Suprapubic skin (tissue), 4 donors: ENCODE data around the gene SERTAD1. TPM values are rescaled to one million over a fixed set of nuclear protein-coding genes. Genes with fewer than 3 reads are reported as not detected.

Source experiments
- DNase-seq, 2 donors: peaks; one replicate each; pipeline ENCODE4 v3.0.0-alpha.2; 2019; ENCODE audit warnings: low spot score in 2 of 2
- H3K27ac ChIP-seq: fragments of 200-600 bp; sonication (generic); one replicate; pipeline ENCODE4 v1.5.1; 2019
- H3K27me3 ChIP-seq: fragments of 200-600 bp; sonication (generic); one replicate; pipeline ENCODE4 v1.5.1; 2019
- H3K36me3 ChIP-seq: fragments of 200-600 bp; sonication (generic); one replicate; pipeline ENCODE4 v1.5.1; 2019
- H3K4me1 ChIP-seq: fragments of 200-600 bp; sonication (generic); one replicate; pipeline ENCODE4 v1.5.1; 2019
- H3K4me3 ChIP-seq: fragments of 200-600 bp; sonication (generic); one replicate; pipeline ENCODE4 v1.5.1; 2019; ENCODE audit warnings: mild to moderate bottlenecking
- H3K9me3 ChIP-seq: fragments of 200-600 bp; sonication (generic); one replicate; pipeline ENCODE4 v1.5.1; 2019
- EP300 ChIP-seq: sonication (generic); formaldehyde crosslinking; IDR thresholded peaks from one replicate; pipeline ENCODE4 v1.6.1; 2017; ENCODE audit warnings: antibody characterized with exemption
- POLR2A ChIP-seq, 2 donors: fragments of 450-650 bp; IDR thresholded peaks; one replicate each; pipeline ENCODE4 v1.6.1; 2017; ENCODE audit warnings: antibody characterized with exemption in 2 of 2, mild to moderate bottlenecking in 2 of 2, moderate library complexity in 2 of 2
- POLR2AphosphoS5 ChIP-seq, 3 donors: sonication (generic); formaldehyde crosslinking; IDR thresholded peaks; one replicate each; pipeline ENCODE4 v1.6.1; 2017; ENCODE audit warnings: antibody characterized with exemption in 3 of 3
- WGBS: methylation state at CpG from one replicate; pipeline ENCODE4 v1.1.5; 2018; 5-methylcytosine and 5-hydroxymethylcytosine counted together
- total RNA-seq, 4 donors: library from RNA; depleted of rRNA; stranded (reverse); fragments of >200 nt; gene quantifications; one replicate each; pipeline ENCODE4 v1.1.0, GENCODE V29; 2016
- TF ChIP-seq, protein P1 (sequence below), 2 donors: fragments of 200-600 bp in 1 of 2; fragments of 450-650 bp in 1 of 2; sonication (generic) in 1 of 2; IDR thresholded peaks; one replicate each; pipeline ENCODE4 v1.5.1; 2016 to 2019; ENCODE audit warnings: antibody characterized with exemption in 2 of 2, mild to moderate bottlenecking in 1 of 2, moderate library complexity in 1 of 2

Gene SERTAD1
- total RNA-seq, 4 donors from 2014 or later: 8.5 to 33.9 (median 20.6) TPM

- WGBS: 84% methylated on average over 7 of the region's 17 CpGs
- Histone ChIP-seq H3K36me3 (peaks cover 90% of the 10 kb centered on the region), H3K27ac (no peak overlapping the region), H3K4me3 (no peak overlapping the region), H3K27me3 (no peaks in the 10 kb centered on the region), H3K4me1 (no peaks in the 10 kb centered on the region), H3K9me3 (no peaks in the 10 kb centered on the region)
- TF ChIP-seq, protein P1, sequence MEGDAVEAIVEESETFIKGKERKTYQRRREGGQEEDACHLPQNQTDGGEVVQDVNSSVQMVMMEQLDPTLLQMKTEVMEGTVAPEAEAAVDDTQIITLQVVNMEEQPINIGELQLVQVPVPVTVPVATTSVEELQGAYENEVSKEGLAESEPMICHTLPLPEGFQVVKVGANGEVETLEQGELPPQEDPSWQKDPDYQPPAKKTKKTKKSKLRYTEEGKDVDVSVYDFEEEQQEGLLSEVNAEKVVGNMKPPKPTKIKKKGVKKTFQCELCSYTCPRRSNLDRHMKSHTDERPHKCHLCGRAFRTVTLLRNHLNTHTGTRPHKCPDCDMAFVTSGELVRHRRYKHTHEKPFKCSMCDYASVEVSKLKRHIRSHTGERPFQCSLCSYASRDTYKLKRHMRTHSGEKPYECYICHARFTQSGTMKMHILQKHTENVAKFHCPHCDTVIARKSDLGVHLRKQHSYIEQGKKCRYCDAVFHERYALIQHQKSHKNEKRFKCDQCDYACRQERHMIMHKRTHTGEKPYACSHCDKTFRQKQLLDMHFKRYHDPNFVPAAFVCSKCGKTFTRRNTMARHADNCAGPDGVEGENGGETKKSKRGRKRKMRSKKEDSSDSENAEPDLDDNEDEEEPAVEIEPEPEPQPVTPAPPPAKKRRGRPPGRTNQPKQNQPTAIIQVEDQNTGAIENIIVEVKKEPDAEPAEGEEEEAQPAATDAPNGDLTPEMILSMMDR (IDR thresholded peaks at IDR 0.05): no peak
- TF ChIP-seq POLR2A (IDR thresholded peaks at IDR 0.05) (no peak), POLR2AphosphoS5 (IDR thresholded peaks at IDR 0.05) (no peak), EP300 (no peak)
- no peak for DNase-seq
Measured at GRCh38 chr19:40376286-40376862, 49.4 kb downstream of the SERTAD1 start.

DNA sequence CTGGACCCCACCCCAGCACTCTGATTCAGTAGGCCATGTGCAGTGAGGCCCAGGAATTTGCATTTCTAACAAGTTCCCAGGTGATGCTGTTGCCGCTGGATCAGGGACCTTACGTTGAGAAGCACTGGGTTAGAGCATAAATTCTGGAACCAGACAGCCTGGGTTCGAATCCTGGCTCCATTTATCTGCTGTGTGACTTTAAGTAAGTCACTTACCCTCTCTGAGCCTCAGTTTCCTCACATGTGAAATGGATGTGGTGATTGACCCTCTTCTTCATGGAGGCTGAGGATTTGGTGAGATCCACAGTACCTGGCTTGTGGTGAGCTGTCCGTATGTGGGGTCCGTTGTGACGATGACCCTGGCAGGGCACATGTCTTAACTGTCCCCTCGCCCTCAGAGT is 51.7 kb downstream of the SERTAD1 start:
- no peak for TF ChIP-seq POLR2AphosphoS5 (IDR thresholded peaks at IDR 0.05)
- no peak for TF ChIP-seq POLR2A (IDR thresholded peaks at IDR 0.05)
- TF ChIP-seq, protein P1 (IDR thresholded peaks at IDR 0.05): no peak
- no peak for TF ChIP-seq EP300
- Histone ChIP-seq H3K4me1 (no peaks in the 10 kb centered on the region), H3K36me3 (peaks cover 93% of the 10 kb centered on the region), H3K27ac (no peak overlapping the region), H3K27me3 (no peaks in the 10 kb centered on the region), H3K9me3 (no peaks in the 10 kb centered on the region), H3K4me3 (no peak overlapping the region)
- 82% methylated on average over 3 of the region's 7 CpGs for WGBS
- DNase-seq: no peak

DNA sequence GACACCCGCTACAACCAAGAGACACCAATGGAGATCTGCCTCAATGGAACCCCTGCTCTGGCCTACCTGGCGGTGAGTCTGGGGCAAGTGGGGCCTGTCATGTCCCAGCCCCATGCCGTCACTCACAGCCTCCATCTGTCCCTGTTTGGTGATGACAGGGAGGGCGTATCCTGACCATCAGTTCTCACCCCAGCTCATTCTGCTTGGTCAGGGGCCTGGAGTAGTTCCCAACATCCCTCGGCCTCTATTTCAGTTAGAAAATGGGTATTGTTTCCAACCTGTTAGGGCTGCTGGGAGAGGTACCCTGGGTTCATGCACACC is 54.0 kb downstream of the SERTAD1 start:
- no peaks in the 10 kb centered on the region for H3K9me3 ChIP-seq
- H3K4me1 ChIP-seq: no peaks in the 10 kb centered on the region
- no peak for DNase-seq
- TF ChIP-seq POLR2A (IDR thresholded peaks at IDR 0.05): no peak
- TF ChIP-seq POLR2AphosphoS5 (IDR thresholded peaks at IDR 0.05): no peak
- no peak for TF ChIP-seq EP300
- TF ChIP-seq, protein P1 (IDR thresholded peaks at IDR 0.05): no peak
- no peaks in the 10 kb centered on the region for H3K27me3 ChIP-seq
- H3K27ac ChIP-seq: no peak overlapping the region
- 94% methylated on average over 5 of the region's 5 CpGs for WGBS
- no peak overlapping the region for H3K4me3 ChIP-seq
- peaks cover 85% of the 10 kb centered on the region for H3K36me3 ChIP-seq

Other genes starting within 250 kb of the SERTAD1 start
- 10 to 100 TPM; 11.0 to 20.4 (median 17.1) TPM for gene MAP3K10, start 234.6 kb downstream of the SERTAD1 start, total RNA-seq
- gene TTC9B, start 207.6 kb downstream of the SERTAD1 start, total RNA-seq: not detected
- under 1 TPM in 1 of 4 donors, not detected in 3; 0.26 TPM for gene CCNP, start 199.3 kb downstream of the SERTAD1 start, total RNA-seq
- 100 to 1,000 TPM in 2 of 4 donors, 10 to 100 TPM in 2; 76.4 to 146 (median 92.3) TPM for gene AKT2, start 140.6 kb downstream of the SERTAD1 start, total RNA-seq
- 10 to 100 TPM; 14.8 to 34.9 (median 16.3) TPM for gene C19orf47, start 77.6 kb downstream of the SERTAD1 start, total RNA-seq
- gene PLD3, start 77.3 kb downstream of the SERTAD1 start, total RNA-seq: 100 to 1,000 TPM; 173 to 231 (median 202) TPM
- gene HIPK4, start 35.8 kb downstream of the SERTAD1 start, total RNA-seq: under 1 TPM in 3 of 4 donors, not detected in 1; 0.21 to 0.47 (median 0.42) TPM
- 1 to 10 TPM; 4.1 to 7.3 (median 4.8) TPM for gene PRX, start 12.6 kb downstream of the SERTAD1 start, total RNA-seq
- 10 to 100 TPM; 16.4 to 29.8 (median 19.1) TPM for gene SERTAD3, start 18.3 kb upstream of the SERTAD1 start, total RNA-seq
- 100 to 1,000 TPM; 117 to 172 (median 142) TPM for gene BLVRB, start 39.8 kb upstream of the SERTAD1 start, total RNA-seq
- 1 to 10 TPM in 1 of 4 donors, under 1 TPM in 3; 0.30 to 1.2 (median 0.71) TPM for gene SPTBN4, start 41.0 kb upstream of the SERTAD1 start, total RNA-seq
- 10 to 100 TPM; 42.2 to 58.3 (median 51.1) TPM for gene SHKBP1, start 150.9 kb upstream of the SERTAD1 start, total RNA-seq
- gene LTBP4, start 175.4 kb upstream of the SERTAD1 start, total RNA-seq: 100 to 1,000 TPM; 108 to 236 (median 121) TPM